HG02798 (cell line): ENCODE results near the gene OR2M7.
"Not testable (repeated sequence)": the region's sequence is repeated elsewhere in the genome, so short reads cannot be mapped to it uniquely, and the experiment has no call there.

ENCODE experiments used
- ATAC-seq: cut with Tn5 transposase; IDR thresholded peaks from one replicate; pipeline ENCODE4 v1.9.1; 2021; ENCODE audit warnings: mild to moderate bottlenecking; ENCODE audit not compliant: unreplicated experiment, poor library complexity

The OR2M7 gene, protein sequence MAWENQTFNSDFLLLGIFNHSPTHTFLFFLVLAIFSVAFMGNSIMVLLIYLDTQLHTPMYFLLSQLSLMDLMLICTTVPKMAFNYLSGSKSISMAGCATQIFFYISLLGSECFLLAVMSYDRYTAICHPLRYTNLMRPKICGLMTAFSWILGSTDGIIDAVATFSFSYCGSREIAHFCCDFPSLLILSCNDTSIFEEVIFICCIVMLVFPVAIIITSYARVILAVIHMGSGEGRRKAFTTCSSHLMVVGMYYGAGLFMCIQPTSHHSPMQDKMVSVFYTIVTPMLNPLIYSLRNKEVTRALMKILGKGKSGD

DNA sequence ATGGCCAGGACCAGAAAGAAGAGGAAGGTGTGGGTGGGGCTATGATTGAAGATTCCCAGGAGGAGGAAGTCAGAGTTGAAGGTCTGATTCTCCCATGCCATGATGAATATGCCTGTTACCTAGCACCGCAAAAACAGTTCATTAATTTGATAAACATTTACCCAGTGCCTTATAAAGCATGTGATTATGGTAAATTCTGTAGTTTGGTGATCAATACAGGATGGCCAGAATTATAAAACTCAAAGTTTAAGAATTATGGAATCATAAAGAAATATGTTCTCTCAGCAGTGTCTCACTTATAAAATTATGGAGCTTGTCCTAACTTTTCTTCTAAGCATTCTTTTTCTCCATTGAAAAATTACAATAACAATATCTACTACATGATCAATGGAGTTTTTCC lies at the start of gene OR2M7:
TSS of gene OR2M7 (minus strand) at position 101 of the 400 bp plus-strand sequence. CDS start at position 101, 0 bp downstream.
- ATAC-seq, result no peak

DNA sequence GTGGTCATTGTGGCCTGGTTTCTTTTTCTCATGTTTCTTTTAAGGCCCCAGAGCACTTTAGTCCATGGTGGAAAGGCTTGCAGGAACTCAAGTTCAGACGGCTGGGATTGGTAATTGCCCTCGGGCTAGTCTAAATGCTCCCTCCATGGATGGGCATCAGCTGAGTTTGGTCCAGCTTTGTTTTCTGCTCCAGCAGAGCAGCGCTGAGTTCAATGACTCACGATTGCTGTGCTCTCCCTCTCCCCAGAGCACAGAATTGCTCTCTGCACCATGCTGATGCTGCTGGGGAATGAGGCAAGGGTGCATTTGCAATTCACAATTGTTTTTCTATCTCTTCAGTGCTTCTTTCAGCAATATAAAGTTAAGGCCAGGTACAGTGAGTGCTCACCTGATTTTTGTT lies 49.4 kb upstream of the OR2M7 start:
- no peak for ATAC-seq

DNA sequence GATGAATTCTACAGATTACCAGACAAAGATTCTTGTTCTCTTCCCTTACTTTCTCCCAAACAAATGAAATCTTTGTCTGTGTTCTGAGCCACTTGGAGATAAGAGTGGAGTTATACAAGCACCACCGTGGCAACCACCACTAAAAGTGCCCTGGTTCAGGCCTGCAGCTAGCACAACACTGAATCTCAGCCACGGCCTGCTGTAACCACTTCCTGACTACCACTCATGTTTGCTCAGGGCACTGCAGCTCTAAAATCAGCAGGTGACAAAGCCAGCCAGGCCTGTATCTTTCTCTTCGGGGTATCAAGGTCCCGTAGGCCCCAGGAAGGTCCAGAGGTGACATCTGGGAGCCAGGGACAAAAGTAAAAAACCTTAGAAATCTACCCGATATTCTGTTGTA lies 48.0 kb upstream of the OR2M7 start:
- ATAC-seq, result peak; percentile 49

DNA sequence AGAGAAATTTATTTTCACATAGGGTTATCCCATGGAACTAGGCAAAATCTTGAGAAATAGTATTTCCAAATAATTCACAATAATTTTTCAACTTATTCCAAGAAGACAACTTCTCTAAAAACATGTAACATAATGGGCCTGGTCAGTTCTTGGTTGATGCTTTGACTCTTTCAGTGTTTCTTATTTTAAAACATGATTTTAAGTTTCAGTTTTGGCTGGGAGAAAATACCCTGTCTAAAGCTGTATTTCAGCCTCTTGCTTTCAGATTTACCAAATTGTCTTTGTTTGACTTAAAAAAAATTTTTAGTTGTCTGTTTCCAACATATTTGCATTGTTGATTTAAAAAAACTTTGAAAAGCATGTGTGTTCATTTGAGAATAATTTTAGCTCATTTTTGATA lies 42.2 kb upstream of the OR2M7 start:
- no peak for ATAC-seq

DNA sequence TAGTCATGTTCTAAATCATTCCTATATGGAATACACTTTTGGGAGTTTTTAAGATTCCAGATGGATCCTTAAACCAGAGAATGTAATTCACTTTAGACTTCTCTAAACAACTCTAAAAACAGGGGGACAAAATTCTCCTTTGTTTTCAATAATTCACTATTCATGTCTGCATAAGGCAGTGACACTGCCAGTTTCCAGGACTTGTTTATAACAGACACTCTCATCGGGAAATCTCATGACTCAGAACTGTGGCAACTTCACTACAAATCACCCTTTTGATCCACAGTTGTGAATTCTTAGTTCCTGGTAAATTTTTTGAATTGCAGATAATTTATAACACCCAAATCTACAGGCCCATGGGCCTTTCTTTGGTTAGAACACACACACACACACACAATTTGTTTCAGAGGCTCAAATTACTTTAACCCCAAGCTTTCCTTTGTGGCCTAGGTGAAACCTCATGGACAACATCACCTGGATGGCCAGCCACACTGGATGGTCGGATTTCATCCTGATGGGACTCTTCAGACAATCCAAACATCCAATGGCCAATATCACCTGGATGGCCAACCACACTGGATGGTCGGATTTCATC lies 36.9 kb upstream of the OR2M7 start, which contains the start of gene OR2T4:
TSS of gene OR2T4 (plus strand) at position 545 of the 595 bp plus-strand sequence. CDS start at position 545, 0 bp downstream.
- no peak for ATAC-seq

DNA sequence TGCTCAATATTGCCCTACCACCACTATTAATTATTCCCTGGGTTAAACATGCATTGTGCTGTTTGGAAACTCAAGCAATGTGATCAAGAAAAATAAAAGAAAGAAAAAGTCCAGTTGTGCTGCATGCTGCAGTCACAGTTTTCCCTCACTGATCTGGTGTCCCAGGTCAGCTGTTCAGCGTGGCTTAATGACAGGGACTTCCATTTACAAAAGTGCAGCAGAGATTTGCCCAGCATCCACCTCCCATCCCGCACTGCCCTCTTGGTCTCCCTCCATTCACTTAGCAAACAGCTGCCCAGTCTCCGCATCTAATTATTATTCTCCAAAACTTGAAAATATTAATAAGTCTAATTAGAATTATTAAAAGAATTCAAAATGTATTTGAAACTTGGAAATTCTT lies 35.0 kb upstream of the OR2M7 start:
- no peak for ATAC-seq

DNA sequence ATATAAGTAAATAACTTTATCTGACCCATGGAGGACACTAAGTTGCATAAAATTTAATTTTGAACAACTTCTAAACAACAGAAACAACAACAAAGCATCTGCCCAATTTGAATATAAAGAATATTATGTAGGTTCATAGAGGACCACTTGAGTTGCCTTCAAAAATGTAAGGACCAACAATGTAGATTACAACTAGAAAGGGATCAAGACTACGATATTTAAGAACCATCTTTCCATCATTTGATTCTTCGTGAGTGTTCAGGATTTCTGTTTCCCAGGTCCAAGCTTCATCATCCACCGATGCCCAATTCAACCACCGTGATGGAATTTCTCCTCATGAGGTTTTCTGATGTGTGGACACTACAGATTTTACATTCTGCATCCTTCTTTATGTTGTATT lies 24.1 kb upstream of the OR2M7 start, which contains the start of gene OR14C36:
TSS of gene OR14C36 (plus strand) at position 301 of the 400 bp plus-strand sequence. CDS start at position 301, 0 bp downstream.
- ATAC-seq, result no peak

DNA sequence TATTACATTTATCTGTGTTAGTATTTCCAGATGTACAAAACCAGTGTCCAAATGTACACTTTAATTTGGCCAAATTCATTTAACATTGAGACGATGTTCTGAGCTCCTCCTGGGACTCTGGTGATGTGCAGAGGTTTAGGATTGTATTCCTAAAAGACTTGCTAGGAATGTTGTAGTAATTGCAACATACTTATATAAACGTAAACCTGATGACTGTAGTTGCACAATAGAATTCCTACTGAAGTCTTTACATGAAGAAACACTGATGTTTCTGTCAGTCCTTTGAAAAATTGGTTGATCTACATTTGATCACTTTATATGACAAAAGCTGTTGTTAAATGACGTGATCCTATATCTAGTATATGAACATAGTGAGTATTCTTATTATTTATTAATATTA lies 19.1 kb upstream of the OR2M7 start:
- ATAC-seq, result no peak

DNA sequence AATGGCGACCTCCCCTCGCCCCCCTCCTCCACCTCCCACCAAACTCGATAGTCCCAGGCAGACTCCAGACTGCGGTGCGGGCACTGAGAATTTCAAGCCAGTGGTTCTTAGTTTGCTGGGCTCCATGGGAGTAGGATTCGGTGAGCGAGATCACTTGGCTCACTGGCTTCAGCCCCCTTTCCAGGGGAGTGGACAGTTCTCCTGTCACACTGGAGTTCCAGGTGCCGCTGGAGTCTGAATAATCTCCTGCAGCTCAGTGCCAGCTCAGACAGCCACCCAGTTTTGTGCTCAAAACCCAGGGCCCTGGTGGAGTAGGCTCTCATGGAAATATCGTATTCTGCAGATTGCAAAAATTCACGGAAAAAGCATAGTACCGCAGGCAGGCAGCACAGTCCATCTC lies 7.6 kb downstream of the OR2M7 start:
- ATAC-seq, result no peak

DNA sequence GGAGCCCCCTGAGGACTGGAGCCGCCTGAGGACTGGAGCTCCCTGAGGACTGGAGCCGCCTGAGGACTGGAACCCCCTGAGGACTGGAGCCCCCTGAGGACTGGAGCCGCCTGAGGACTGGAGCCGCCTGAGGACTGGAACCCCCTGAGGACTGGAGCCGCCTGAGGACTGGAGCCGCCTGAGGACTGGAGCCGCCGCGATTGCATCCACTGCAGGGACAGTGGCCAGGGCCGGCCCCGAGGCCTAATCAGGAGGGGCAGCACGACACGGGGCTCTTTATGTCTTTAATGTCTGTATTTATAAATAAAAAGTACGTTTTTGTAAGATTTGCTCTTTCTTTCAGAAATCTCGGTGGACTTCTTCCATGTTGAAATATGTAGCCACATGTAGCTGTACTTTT lies 17.6 kb downstream of the OR2M7 start:
- not testable (repeated sequence) for ATAC-seq

DNA sequence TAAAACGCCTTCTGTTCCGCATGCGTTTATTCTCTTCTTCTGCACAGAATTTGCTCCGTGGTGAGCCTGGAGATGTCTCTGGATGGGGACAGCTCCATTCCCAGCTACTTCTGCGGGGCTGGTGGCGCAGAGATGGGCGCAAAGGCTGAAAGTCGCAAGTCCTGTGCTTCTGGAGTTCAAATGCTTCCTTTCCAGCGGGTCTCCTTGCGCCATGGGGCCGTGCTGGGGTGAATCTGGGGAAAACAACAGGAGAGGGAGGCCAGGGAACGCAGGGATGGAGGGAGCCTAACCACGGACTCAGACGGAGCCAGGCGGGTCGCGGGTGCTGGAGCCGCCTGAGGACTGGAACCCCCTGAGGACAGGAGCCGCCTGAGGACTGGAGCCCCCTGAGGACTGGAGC lies 18.3 kb downstream of the OR2M7 start:
- ATAC-seq, result no peak

DNA sequence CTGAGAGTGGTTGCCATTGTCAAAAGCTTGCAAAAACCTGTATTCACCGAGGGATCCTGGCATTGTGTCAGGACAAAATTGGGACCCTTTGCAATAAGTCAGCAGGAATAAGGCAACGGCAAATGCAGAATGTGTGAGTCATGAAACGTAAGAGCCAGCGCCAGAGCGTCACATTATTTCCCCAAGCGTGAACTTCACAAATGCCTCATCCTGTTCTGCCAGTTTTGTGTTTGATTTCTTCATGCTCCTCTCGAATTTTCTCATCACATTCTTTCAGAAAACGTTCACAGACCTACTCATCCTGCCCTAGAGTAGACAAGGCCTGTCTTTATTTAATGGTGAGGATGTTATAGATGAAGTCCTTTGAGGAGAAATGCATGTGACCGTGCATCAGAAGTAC lies 18.7 kb downstream of the OR2M7 start:
- not testable (repeated sequence) for ATAC-seq

DNA sequence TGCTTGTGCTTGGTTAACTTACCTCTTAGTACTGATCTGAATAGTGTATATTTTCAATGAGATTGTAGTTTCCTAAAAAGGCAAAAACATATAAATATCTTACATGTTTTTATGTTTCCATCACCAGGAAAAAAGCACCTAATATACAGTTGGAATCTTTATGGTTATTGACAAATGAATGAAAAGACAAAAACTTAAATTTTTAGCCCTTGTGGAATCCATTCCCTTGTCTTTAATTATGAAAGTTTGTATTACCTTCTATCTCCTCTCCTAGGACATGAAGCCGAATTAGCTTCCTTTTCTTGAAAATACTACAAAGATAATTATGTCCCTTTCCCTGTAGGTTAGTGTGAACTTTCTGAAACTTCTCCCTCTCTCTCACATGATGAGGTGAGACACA lies 21.0 kb downstream of the OR2M7 start, which contains the start of gene OR2T12:
TSS of gene OR2T12 (minus strand) at position 101 of the 400 bp plus-strand sequence. CDS start 7,846 bp downstream, outside the sequence.
- no peak for ATAC-seq

DNA sequence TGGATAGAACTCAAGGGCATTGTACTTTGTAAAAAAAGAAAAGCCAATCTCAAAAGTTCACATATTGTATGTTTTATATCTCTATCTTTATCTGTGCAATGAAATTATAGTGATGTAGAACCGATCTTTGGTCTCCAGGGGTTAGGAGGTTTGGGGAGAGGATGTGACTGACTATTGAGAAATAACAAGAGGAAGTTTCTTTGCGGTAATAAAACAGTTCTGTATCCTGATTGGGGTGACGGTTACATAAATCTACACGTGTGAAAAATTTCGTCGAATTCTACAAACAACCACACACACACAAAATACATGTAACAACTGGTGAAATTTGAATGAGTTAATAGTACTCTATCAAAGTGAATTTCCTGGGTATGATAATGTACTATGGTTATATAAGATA lies 36.0 kb downstream of the OR2M7 start:
- no peak for ATAC-seq

DNA sequence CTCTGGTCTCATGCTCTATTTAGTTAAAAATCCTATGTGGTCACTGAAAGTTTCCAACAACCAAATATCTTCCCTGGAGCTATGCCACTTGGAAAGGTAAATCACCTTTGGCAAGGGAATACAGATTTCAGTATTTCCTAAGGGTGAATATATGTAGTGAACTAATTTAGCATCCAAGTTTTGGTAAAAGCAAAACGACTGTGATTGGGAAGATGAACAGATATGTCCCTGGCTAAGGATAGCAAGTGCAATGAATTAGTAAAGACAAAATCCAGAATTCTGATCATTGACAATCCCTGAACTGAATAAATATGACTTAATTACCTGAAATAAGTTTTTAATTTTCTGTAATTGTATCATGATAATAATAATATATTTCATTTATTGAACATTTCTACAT lies 46.5 kb downstream of the OR2M7 start, which contains the start of gene OR2T33:
TSS of gene OR2T33 (minus strand) at position 101 of the 400 bp plus-strand sequence. CDS start 4,162 bp downstream, outside the sequence.
- no peak for ATAC-seq
